HT-29 (cell line): ENCODE measurements around the gene FBXL16. TPM values are rescaled to one million over a fixed set of nuclear protein-coding genes. Genes with fewer than 3 reads are reported as not detected.

Source experiments
- DNase-seq: peaks from one replicate; pipeline ENCODE4 v3.0.0-alpha.2; 2015; ENCODE audit warnings: low spot score
- total RNA-seq: library from RNA; depleted of rRNA; stranded (reverse); fragments of >200 nt; shearing (Covaris generic); gene quantifications from 2 replicates; pipeline ENCODE4 v1.2.3, GENCODE V29; 2014

FBXL16 gene
- total RNA-seq, 1 experiment from 2014 or later, result 1.5 TPM

- DNase-seq, result no peak
Observed at GRCh38 chr16:678209-678857, 27.3 kb downstream of the FBXL16 start.

- DNase-seq, result no peak
Observed at GRCh38 chr16:677316-678190, 28.0 kb downstream of the FBXL16 start.

GRCh38 chr16:676913-677312 is 28.7 kb downstream of the FBXL16 start:
- DNase-seq, result peak; percentile 76

- no peak for DNase-seq
Observed at GRCh38 chr16:676565-676902, 29.1 kb downstream of the FBXL16 start.

- DNase-seq, result peak; percentile 16
Observed at GRCh38 chr16:675884-676564, 29.6 kb downstream of the FBXL16 start.

- peak; percentile 42 for DNase-seq
Observed at GRCh38 chr16:674968-675883, 30.4 kb downstream of the FBXL16 start, which contains the start of gene RHBDL1. Gene RHBDL1 (plus strand): TSS chr16:675671. CDS start chr16:675791, 120 bp downstream.

GRCh38 chr16:674214-674881 is 31.3 kb downstream of the FBXL16 start:
- no peak for DNase-seq

- DNase-seq, result no peak
Observed at GRCh38 chr16:673399-673991, 32.1 kb downstream of the FBXL16 start.

- no peak for DNase-seq
Observed at GRCh38 chr16:672851-673250, 32.8 kb downstream of the FBXL16 start.

GRCh38 chr16:672371-672770 is 33.2 kb downstream of the FBXL16 start:
- no peak for DNase-seq

- DNase-seq, result no peak
Observed at GRCh38 chr16:671353-672131, 34.1 kb downstream of the FBXL16 start.

- no peak for DNase-seq
Observed at GRCh38 chr16:670485-671352, 34.9 kb downstream of the FBXL16 start.

GRCh38 chr16:669666-670065 is 35.9 kb downstream of the FBXL16 start:
- DNase-seq, result no peak

GRCh38 chr16:668519-669171 is 37.0 kb downstream of the FBXL16 start:
- DNase-seq, result peak; percentile 9

- DNase-seq, result peak; percentile 95
Observed at GRCh38 chr16:667780-668518, 37.7 kb downstream of the FBXL16 start, which contains the start of gene RHOT2. Gene RHOT2 (plus strand): TSS chr16:668132. CDS start chr16:668200, 68 bp downstream.

- DNase-seq, result no peak
Observed at GRCh38 chr16:667113-667779, 38.4 kb downstream of the FBXL16 start.

- no peak for DNase-seq
Observed at GRCh38 chr16:666572-666971, 39.0 kb downstream of the FBXL16 start.
